ENCODE measurements around the gene TSSC4.

GRCh38 chr11:2368851-2369180, 31.7 kb upstream of the TSSC4 start:
- no peak for TF ChIP-seq POLR2AphosphoS5 (IDR thresholded peaks at IDR 0.05)
- TF ChIP-seq, protein P1, sequence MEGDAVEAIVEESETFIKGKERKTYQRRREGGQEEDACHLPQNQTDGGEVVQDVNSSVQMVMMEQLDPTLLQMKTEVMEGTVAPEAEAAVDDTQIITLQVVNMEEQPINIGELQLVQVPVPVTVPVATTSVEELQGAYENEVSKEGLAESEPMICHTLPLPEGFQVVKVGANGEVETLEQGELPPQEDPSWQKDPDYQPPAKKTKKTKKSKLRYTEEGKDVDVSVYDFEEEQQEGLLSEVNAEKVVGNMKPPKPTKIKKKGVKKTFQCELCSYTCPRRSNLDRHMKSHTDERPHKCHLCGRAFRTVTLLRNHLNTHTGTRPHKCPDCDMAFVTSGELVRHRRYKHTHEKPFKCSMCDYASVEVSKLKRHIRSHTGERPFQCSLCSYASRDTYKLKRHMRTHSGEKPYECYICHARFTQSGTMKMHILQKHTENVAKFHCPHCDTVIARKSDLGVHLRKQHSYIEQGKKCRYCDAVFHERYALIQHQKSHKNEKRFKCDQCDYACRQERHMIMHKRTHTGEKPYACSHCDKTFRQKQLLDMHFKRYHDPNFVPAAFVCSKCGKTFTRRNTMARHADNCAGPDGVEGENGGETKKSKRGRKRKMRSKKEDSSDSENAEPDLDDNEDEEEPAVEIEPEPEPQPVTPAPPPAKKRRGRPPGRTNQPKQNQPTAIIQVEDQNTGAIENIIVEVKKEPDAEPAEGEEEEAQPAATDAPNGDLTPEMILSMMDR (IDR thresholded peaks at IDR 0.05): no peak
